GM15510 (cell line): ENCODE results near the gene TCERG1L.

Experiments
- POLR2A ChIP-seq: IDR thresholded peaks from 3 replicates; pipeline ENCODE4 v1.6.1; 2011; ENCODE audit warnings: borderline replicate concordance; ENCODE audit not compliant: insufficient read length; ENCODE audit errors: extremely low read depth

The TCERG1L gene

GRCh38 chr10:131323025-131323424 lies 11.5 kb upstream of the TCERG1L start:
- TF ChIP-seq POLR2A = no peak

GRCh38 chr10:131320860-131321604 lies 9.5 kb upstream of the TCERG1L start:
- TF ChIP-seq POLR2A = no peak

GRCh38 chr10:131318814-131319213 lies 7.3 kb upstream of the TCERG1L start:
- TF ChIP-seq POLR2A = no peak

- no peak for TF ChIP-seq POLR2A
These were observed 6.8 kb upstream of the TCERG1L start for GRCh38 chr10:131318291-131318690.

- no peak for TF ChIP-seq POLR2A
These were observed 5.0 kb upstream of the TCERG1L start for GRCh38 chr10:131316321-131317075.

- TF ChIP-seq POLR2A = no peak
These were observed 3.8 kb upstream of the TCERG1L start for GRCh38 chr10:131315344-131315743.

- no peak for TF ChIP-seq POLR2A
These were observed 3.3 kb upstream of the TCERG1L start for GRCh38 chr10:131314799-131315198.

- no peak for TF ChIP-seq POLR2A
These were observed 2.6 kb upstream of the TCERG1L start for GRCh38 chr10:131314148-131314547.

- TF ChIP-seq POLR2A = no peak
These were observed 1.9 kb upstream of the TCERG1L start for GRCh38 chr10:131313377-131313776.

GRCh38 chr10:131312478-131312836 lies 936 bp upstream of the TCERG1L start:
- no peak for TF ChIP-seq POLR2A

GRCh38 chr10:131311402-131311660 lies 190 bp downstream of the TCERG1L start:
- TF ChIP-seq POLR2A = no peak

- no peak for TF ChIP-seq POLR2A
These were observed 745 bp downstream of the TCERG1L start for GRCh38 chr10:131310551-131311401.

- no peak for TF ChIP-seq POLR2A
These were observed 1.4 kb downstream of the TCERG1L start for GRCh38 chr10:131310142-131310541.

- TF ChIP-seq POLR2A = no peak
These were observed 11.0 kb downstream of the TCERG1L start for GRCh38 chr10:131300508-131300907.

GRCh38 chr10:131290781-131291180 lies 20.7 kb downstream of the TCERG1L start:
- TF ChIP-seq POLR2A = no peak
